Esophagus muscularis mucosa (tissue), 4 donors: ENCODE results near the gene PTPRK. TPM values are rescaled to one million over a fixed set of nuclear protein-coding genes. Genes with fewer than 3 reads are reported as not detected.

Experiments used
- DNase-seq: peaks from one replicate; pipeline ENCODE4 v3.0.0-alpha.2; 2017; ENCODE audit errors: extremely low spot score
- H3K27ac ChIP-seq, 4 donors: fragments of 200-600 bp; sonication (generic); replicated peaks in 1 of 4; 1 replicate in 3 of 4; 2 replicates in 1 of 4; pipeline ENCODE4 v1.5.1; 2016 to 2019; ENCODE audit warnings: mild to moderate bottlenecking in 1 of 4
- H3K27me3 ChIP-seq, 4 donors: fragments of 200-600 bp; sonication (generic); one replicate each; pipeline versions ENCODE4 v1.5.1 to v1.6.0; 2016 to 2019
- H3K36me3 ChIP-seq, 4 donors: fragments of 200-600 bp; sonication (generic); one replicate each; pipeline ENCODE4 v1.5.1; 2016 to 2019
- H3K4me1 ChIP-seq, 4 donors: fragments of 200-600 bp; sonication (generic); one replicate each; pipeline ENCODE4 v1.5.1; 2016 to 2019
- H3K4me3 ChIP-seq, 4 donors: fragments of 200-600 bp; sonication (generic); 1 replicate in 2 of 4; 2 replicates in 2 of 4; pipeline ENCODE4 v1.5.1; 2016 to 2019; ENCODE audit warnings: mild to moderate bottlenecking in 4 of 4, moderate library complexity in 1 of 4
- H3K9me3 ChIP-seq, 4 donors: fragments of 200-600 bp; sonication (generic); 1 replicate in 3 of 4; 2 replicates in 1 of 4; pipeline ENCODE4 v1.5.1; 2016 to 2019
- CTCF ChIP-seq, 3 experiments: fragments of 200-600 bp in 2 of 3; fragments of 450-650 bp in 1 of 3; sonication (generic) in 2 of 3; IDR thresholded peaks; one replicate each; pipeline ENCODE4 v1.5.1; 2017 to 2019; ENCODE audit warnings: antibody characterized with exemption in 3 of 3, mild to moderate bottlenecking in 2 of 3, moderate library complexity in 1 of 3
- EP300 ChIP-seq: sonication (generic); formaldehyde crosslinking; IDR thresholded peaks from one replicate; pipeline ENCODE4 v1.6.1; 2017; ENCODE audit warnings: antibody characterized with exemption
- POLR2A ChIP-seq: fragments of 450-650 bp; IDR thresholded peaks from one replicate; pipeline ENCODE4 v1.6.1; 2017; ENCODE audit warnings: antibody characterized with exemption, moderate library complexity, mild to moderate bottlenecking, low read depth
- POLR2AphosphoS5 ChIP-seq, 2 donors: sonication (generic); formaldehyde crosslinking; IDR thresholded peaks; one replicate each; pipeline ENCODE4 v1.6.1; 2017; ENCODE audit warnings: antibody characterized with exemption in 2 of 2
- WGBS: methylation state at CpG from one replicate; pipeline ENCODE4 v1.1.5; 2018; 5-methylcytosine and 5-hydroxymethylcytosine counted together
- intact Hi-C: fragments of 100-400 bp; cut with DNase I; formaldehyde crosslinking; loops from one replicate; pipeline ENCODE4 v1.15.1; 2023
- total RNA-seq, 4 donors: library from RNA; depleted of rRNA; stranded (reverse); fragments of >200 nt; gene quantifications; one replicate each; pipeline versions ENCODE4 v1.1.0 to v1.2.1, GENCODE V29; 2016

The PTPRK gene
- total RNA-seq, 4 donors from 2014 or later = 36.8 to 53.1 (median 43.8) TPM

GRCh38 chr6:128271011-128271410, 249.4 kb downstream of the PTPRK start:
- Histone ChIP-seq H3K4me1 (peaks cover 7 to 13% (median 8%) of the 10 kb centered on the region in 4 donors), H3K27ac (no peak overlapping the region), H3K36me3 (no peaks in the 10 kb centered on the region), H3K27me3 (no peaks in the 10 kb centered on the region), H3K9me3 (no peaks in the 10 kb centered on the region), H3K4me3 (no peak overlapping the region)
- WGBS = 71% methylated on average over 2 of the region's 2 CpGs
- DNase-seq = no peak
- intact Hi-C loops = no loop called here
- TF ChIP-seq POLR2AphosphoS5 (IDR thresholded peaks at IDR 0.05) = no peak
- TF ChIP-seq CTCF (IDR thresholded peaks at IDR 0.05) = no peak
- no peak for TF ChIP-seq POLR2A
- no peak for TF ChIP-seq EP300

GRCh38 chr6:128266946-128267345, 253.5 kb downstream of the PTPRK start:
- Histone ChIP-seq H3K4me3 (no peak overlapping the region), H3K4me1 (peaks cover 7 to 13% (median 8%) of the 10 kb centered on the region in 4 donors), H3K36me3 (no peaks in the 10 kb centered on the region), H3K27me3 (no peaks in the 10 kb centered on the region), H3K9me3 (no peaks in the 10 kb centered on the region), H3K27ac (no peak overlapping the region)
- TF ChIP-seq POLR2AphosphoS5 (IDR thresholded peaks at IDR 0.05) (no peak), EP300 (no peak), CTCF (IDR thresholded peaks at IDR 0.05) (no peak)
- 92% methylated on average over 1 of the region's 1 CpG for WGBS
- intact Hi-C loops = no loop called here
- no peak for DNase-seq

GRCh38 chr6:128265706-128266105, 254.7 kb downstream of the PTPRK start:
- no peaks in the 10 kb centered on the region for H3K36me3 ChIP-seq
- H3K4me1 ChIP-seq = peaks cover 0 to 2% (median 0%) of the 10 kb centered on the region in 4 donors
- H3K4me3 ChIP-seq = no peak overlapping the region
- TF ChIP-seq POLR2A = no peak
- TF ChIP-seq EP300 = no peak
- no peak for TF ChIP-seq POLR2AphosphoS5 (IDR thresholded peaks at IDR 0.05)
- TF ChIP-seq CTCF (IDR thresholded peaks at IDR 0.05) = no peak
- DNase-seq = no peak
- H3K27me3 ChIP-seq = no peaks in the 10 kb centered on the region
- H3K27ac ChIP-seq = no peak overlapping the region
- intact Hi-C loops = no loop called here
- WGBS = 100% methylated on average over 3 of the region's 3 CpGs
- H3K9me3 ChIP-seq = no peaks in the 10 kb centered on the region

- no peak overlapping the region for H3K27ac ChIP-seq
- TF ChIP-seq EP300 (no peak), POLR2A (no peak), POLR2AphosphoS5 (IDR thresholded peaks at IDR 0.05) (no peak), CTCF (IDR thresholded peaks at IDR 0.05) (no peak)
- no peaks in the 10 kb centered on the region for H3K36me3 ChIP-seq
- no peaks in the 10 kb centered on the region for H3K27me3 ChIP-seq
- no peak for DNase-seq
- no peaks in the 10 kb centered on the region for H3K9me3 ChIP-seq
- intact Hi-C loops = no loop called here
- H3K4me3 ChIP-seq = peak overlapping the region in 1 of 4 donors; percentile 4
- H3K4me1 ChIP-seq = no peaks in the 10 kb centered on the region
- 85% methylated on average over 6 of the region's 6 CpGs for WGBS
These were observed 260.4 kb downstream of the PTPRK start for GRCh38 chr6:128259730-128260685.
